Medulla oblongata (tissue), 1 donor: ENCODE results near the gene PRAC2.

Experiments
- DNase-seq: peaks from one replicate; pipeline ENCODE4 v3.0.0-alpha.2; 2015; ENCODE audit errors: extremely low spot score

Gene PRAC2

GRCh38 chr17:48720266-48721008, 2.5 kb upstream of the PRAC2 start:
- no peak for DNase-seq

DNA sequence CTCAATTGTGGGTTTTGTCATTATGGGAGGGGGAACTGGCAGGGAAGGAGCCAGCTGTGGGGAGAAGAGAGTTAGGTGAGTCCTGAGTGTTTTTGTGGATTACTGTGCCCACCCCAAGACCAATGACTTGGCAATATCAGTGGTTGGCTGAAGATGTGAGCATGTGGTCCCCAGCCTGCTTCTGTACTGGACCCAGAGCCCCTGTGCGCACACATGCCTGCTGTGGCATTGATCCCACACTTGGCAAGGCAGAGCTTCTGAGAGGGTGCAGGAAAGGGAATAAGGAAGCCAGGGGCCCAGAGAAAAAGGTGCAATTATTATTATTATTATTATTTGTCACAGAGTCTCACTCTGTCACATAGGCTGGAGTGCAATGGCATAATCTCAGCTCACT, 2.0 kb upstream of the PRAC2 start:
- no peak for DNase-seq

DNA sequence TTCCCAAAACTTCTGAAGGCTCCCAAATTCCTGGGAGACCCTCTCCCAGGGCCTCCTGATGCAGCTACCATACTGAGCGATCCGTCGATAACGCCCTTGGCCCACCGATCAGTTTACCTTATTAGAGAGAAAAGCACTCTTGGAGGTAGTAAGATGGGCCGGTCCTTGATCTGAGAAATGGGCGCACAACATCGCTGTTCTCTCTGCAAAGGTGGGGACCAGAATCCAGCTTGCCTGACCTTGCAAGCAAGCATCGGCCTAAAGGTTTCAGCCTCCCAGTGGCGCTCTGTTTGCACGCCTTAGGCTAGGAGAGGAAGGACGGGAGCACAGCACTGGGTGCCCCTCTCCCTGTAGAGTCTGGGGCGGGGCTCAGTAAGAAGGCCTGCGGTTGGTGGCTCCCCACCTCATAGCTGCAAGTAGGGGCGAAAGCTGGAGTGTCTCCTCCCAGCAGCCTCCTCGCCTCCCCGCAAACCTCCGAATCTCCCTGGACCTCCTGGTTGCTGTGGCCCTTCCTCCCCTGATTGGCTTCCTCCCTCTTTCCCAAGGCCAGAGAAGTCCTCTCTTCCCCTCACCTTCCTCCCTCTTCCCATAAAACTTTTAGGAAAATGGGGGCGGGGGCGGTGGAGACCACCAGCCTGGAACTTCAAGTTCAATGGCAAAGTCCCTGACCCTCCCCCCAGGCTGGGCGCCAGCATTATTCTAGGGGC, 631 bp upstream of the PRAC2 start, which contains the start of gene PRAC1:
PRAC1 (minus strand) TSS at position 318 of the 707 bp plus-strand sequence; CDS start at position 192, 126 bp downstream.
- DNase-seq, result no peak

GRCh38 chr17:48723423-48724250, 652 bp downstream of the PRAC2 start:
- DNase-seq, result no peak

DNA sequence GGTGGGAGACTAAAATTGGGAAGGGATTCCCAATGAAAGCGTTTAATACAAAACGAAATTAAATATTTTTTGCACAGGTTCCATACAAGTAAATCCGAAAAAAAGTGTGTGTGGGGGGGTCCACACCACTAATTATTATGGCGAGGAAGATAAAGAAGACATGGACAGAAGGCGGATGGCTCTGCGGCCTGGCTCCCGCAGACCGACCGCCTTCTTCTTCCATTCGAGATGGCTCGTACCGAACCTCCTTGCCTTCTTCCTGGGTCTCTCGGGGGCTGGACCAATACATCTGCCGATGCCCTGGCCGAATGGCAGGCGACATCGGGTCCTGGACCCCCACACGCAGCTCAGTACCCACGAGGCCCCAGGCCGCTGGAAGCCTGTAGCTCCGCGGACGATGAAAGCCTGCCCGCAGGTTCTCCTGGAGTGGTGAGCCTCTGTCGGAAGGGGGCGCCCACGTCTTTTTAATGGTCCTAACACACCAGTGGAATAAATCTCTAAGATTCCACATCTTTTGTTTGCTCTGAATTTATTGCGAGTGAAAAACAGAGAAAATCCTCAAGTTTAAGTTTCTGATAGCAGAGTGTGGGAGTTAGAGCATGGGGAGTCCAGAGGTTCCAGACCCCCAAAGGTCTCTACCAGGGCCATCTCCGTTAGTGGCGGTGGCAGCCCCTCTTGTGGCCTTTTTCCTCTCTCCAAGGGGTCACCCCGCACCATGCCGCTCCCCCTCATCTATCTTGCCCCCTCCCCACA, 1.4 kb downstream of the PRAC2 start:
- DNase-seq, result peak; percentile 85

GRCh38 chr17:48725004-48725287, 2.0 kb downstream of the PRAC2 start:
- DNase-seq, result no peak

- DNase-seq, result no peak
Measured at GRCh38 chr17:48725288-48726064, 2.5 kb downstream of the PRAC2 start.

GRCh38 chr17:48726114-48726915, 3.3 kb downstream of the PRAC2 start:
- no peak for DNase-seq

GRCh38 chr17:48726916-48727286, 3.9 kb downstream of the PRAC2 start:
- no peak for DNase-seq

DNA sequence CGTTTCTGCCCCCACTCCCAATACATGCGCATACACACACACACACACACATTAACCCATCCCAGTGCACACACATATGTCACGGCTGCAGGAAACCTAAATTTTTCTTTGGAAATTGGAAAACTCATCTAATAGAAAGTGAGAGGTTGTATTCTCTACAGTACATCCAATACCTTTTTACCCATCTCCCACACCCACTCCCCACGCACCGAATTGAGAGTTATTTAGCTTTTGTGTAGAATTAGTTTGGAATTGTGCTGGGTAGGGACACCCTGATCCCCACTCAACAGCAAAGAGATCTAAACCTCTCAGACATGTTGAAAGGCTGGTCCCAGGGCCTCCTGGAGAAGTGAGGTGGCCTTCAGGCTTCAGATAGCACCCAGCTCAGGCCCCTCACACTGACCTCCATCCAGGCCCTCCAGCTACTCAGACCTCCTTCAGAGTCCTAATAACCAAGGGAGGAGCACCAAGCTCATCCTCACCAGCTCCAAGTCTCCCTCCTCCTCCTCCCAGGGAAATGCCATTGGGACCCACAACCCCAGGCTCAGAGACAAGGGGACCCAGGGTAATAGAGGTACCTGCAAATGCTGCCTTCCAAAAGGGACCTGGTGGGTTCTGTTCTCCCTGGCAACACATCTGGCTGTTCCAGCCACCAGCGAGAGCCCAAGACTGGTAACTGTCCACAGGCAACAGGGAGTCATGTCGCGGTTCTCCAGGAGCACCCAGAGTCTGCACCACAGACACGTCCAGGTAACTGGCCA, 4.6 kb downstream of the PRAC2 start:
- DNase-seq, result no peak

- no peak for DNase-seq
Measured at GRCh38 chr17:48728232-48729231, 5.5 kb downstream of the PRAC2 start, which contains the start of gene HOXB13. HOXB13 (minus strand) TSS chr17:48728750; CDS start chr17:48728593, 157 bp downstream.

DNA sequence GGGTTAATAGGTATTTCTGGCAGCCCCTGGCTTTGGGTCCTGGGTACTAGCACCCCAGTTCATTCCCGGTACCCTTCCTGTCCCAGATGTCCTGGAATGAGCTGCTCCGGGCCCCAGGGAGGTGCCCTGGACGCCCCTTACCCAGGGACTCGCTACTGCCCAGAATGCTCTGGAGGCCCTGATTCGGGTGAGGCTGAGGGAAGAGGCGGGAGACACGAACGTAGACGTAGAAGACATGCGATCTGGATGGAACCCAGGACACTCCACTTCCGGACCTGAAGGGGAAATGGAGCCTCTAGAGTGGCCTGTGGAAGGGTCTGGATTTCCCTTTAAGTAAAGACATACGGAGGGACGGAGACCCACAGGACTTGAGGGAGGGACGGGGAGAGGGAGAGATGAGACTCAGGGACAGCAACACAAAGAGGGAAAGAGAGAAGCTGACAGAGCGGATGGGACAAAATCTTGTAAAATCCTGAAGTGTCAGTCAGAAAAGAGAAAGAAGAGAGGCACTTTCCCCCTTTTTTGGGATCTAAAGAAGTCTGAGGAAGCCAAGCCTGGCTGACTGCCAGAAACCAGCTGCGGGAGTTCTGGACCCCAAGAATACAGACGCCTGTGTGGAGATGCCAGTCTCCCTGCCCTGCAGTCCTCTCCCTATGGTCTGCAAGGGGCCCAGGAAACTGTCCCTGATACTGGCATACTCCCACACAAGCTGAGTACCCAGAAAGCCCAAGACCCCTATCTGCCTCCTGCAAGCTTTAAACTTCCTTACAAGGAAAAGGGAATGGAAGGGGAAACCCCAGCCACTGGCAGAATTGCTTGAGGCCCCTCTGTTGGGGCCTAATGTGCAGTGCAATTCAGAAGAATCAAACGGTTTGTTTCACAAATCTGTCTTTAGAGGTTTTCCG, 6.6 kb downstream of the PRAC2 start:
- DNase-seq, result no peak

GRCh38 chr17:48730240-48730550, 7.2 kb downstream of the PRAC2 start:
- DNase-seq, result no peak

DNA sequence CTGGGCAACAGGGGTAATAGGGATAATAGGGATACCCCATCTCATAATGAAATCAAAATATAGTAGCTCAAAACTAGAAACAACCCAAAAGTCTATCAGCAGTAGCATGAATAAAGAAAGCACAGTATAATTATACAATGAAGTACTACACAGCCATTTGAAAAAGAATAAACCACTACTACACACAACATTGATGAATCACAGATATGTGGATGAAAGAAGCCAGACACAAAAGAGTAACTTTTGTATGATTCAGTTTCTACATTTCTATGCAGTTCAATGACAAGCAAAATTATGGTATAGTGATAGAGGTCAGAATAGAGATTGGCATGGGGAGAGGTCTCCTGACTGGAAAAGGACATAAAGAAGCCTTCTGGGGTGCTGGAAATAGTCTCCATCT, 8.4 kb downstream of the PRAC2 start:
- no peak for DNase-seq

DNA sequence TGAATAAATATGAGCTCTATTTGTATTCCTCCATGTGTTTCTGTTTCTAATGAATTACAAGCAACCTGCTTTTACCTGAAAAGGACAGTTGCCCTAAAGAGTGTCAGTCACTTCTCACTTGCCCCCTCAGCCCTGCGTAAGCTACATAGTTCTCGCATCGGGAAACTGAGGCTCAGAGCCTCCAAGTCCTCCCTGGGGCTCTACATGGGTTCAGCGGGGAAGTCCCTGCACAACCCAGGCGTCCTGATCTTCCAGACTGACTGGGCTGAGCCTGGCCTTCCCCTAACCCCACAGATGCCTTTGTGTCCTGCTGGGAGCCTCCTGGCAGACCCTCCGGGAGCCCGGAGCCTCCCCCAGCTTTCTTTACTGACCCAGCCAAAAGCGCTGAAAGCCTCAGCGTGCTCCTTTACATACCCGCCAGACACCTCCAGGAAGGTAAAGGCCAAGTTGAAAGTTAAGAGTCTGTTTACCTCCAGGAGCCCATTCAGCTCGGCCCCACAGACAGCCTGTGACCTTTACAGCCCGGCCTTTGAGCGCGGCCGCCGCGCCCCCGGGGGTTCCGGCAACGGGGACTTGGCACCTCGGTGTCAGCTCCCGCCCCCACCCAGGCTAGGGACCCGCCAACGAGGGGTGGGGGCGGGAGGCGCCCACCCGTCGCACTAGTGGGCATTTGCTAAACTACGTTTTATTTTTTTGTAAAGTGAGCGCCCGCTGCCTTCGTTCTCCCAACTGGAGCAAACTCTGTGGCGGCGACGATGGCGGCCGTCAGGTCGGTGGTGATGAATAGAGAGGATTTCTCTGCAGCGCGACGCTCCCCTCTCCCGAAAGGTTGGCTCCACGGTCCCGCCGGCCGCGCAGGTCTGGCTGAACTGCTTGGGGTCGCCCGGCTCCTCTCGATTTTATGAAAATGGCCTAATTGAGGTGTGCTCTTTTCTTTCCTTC, 10.0 kb downstream of the PRAC2 start:
- no peak for DNase-seq
